AG10803 (cell line): ENCODE results near the gene ACTR6.
"Not testable (repeated sequence)": the region's sequence is repeated elsewhere in the genome, so short reads cannot be mapped to it uniquely, and the experiment has no call there.

Source experiments
- DNase-seq: peaks from one replicate; pipeline ENCODE4 v3.0.0; 2010; ENCODE audit warnings: low read depth
- H3K4me3 ChIP-seq: 2 replicates; pipeline ENCODE4 v1.5.1; 2011; ENCODE audit warnings: mild to moderate bottlenecking, low read length, control low read depth
- TF ChIP-seq, protein P1 (sequence below): conservative IDR thresholded peaks from 2 replicates; pipeline ENCODE4 v1.5.1; 2011; ENCODE audit warnings: mild to moderate bottlenecking, low read length, control low read depth, inconsistent platforms

The ACTR6 gene

DNA sequence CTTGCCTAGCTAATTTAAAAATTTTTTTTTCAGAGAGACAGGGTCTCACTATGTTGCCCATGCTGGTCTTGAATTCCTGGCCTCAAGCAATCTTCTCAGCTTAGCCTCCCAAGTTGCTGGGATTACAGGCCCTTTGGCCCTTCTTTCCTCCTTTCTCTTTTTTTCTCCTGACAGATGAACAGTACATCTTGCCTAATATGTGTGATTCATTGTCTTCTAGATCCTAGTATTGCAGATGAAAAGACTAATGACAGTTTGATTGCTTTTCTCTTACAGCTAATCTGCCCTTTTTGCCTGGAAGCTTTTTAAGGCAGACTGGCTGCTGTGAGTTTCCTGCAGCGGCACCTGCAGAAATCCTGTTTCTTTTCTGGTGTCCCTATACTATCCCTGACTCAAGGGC is 54.3 kb downstream of the ACTR6 start:
- TF ChIP-seq, protein P1, sequence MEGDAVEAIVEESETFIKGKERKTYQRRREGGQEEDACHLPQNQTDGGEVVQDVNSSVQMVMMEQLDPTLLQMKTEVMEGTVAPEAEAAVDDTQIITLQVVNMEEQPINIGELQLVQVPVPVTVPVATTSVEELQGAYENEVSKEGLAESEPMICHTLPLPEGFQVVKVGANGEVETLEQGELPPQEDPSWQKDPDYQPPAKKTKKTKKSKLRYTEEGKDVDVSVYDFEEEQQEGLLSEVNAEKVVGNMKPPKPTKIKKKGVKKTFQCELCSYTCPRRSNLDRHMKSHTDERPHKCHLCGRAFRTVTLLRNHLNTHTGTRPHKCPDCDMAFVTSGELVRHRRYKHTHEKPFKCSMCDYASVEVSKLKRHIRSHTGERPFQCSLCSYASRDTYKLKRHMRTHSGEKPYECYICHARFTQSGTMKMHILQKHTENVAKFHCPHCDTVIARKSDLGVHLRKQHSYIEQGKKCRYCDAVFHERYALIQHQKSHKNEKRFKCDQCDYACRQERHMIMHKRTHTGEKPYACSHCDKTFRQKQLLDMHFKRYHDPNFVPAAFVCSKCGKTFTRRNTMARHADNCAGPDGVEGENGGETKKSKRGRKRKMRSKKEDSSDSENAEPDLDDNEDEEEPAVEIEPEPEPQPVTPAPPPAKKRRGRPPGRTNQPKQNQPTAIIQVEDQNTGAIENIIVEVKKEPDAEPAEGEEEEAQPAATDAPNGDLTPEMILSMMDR: no peak
- no peak for DNase-seq
- no peak overlapping the region for H3K4me3 ChIP-seq

DNA sequence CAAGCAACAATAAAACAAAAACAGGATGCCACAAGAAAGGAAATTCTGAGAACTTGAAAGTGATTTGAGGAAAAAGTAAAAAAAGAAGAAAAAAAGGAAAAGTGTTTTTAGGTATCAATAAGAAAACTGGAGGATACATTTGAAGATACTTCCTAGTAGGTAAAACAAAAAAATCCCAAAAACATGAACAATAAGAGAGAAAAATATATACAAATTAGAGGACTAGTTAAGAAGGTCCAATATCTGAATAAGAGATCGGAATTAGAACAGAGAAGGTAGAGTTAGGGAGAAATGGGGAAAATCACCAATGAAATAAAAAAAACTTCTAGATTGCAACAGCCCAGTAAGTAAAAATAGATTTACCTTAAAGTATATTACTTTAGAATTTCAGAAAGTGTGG is 57.5 kb downstream of the ACTR6 start:
- DNase-seq: no peak
- no peak overlapping the region for H3K4me3 ChIP-seq
- TF ChIP-seq, protein P1: no peak

DNA sequence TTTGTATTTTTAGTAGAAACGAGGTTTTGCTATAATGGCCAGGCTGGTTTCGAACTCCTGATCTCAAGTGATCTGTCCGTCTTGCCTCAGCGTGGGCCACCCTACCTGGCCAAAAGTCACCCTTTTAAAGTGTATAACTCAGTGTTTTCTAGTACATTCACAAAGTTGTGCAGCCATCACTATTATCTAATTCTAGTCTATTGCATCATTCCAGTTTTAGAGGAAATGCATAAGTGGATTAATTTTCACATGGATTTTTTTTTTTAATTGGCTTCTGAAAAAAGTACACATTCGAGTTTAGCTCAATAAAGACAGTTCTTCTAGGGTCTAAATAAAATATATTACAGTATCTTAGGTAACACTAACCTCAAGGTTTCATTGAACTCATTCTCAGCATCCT is 62.5 kb downstream of the ACTR6 start:
- DNase-seq: no peak
- no peak overlapping the region for H3K4me3 ChIP-seq
- TF ChIP-seq, protein P1: no peak

DNA sequence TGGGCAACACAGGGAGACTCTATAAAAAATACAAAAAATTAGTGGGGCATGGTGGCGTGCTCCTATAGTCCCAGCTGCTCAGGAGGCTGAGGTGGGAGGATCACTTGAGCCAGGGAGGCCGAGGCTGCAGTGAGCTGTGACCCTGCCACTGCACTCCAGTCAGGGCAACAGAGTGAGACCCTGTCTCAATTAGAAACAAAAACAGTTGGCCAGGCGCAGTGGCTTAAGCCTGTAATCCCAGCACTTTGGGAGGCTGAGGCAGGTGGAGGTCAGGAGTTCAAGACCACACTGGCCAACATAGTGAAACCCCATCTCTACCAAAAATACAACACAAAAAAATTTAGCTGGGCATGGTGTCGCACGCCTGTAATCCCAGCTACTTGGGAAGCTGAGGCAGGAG is 64.5 kb downstream of the ACTR6 start:
- DNase-seq, H3K4me3 ChIP-seq: not testable (repeated sequence)

DNA sequence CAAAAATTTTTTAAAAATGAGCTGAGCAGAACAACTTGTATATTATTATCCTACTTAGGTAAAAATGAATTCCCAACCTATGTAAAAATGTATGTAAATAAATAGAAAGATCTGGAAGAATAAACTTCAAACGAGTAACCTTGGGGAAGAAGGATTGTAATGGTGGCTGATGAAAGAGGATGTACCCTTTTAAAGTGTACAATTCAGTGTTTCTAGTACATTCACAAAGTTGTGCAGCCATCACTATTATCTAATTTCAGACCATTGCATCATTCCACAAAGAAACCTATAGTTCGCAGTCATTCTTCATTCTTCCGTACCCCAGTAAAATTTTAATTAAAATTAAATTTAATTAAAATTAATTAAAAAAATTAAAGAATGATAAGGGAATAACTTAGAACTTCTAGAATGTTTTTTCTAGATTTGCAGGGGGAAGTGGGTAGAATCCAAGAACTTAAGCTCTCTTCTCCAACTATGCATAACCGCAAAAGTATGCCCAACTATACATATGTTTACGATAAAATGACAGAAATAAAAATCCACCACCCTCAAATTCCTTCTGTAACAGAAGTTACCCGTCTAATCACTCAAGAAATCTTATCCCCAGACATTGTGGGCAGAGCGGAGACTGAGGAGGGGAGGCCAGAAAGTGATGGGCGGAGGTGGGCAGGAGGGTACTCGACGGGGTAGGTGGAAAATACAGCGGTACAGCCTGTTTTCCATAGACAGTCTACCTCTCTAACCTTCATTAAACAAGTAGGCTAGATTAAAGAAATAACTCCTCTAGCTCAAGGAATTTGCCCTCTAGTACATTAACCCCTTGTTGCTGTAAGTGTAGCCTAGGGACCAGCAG is 65.3 kb downstream of the ACTR6 start:
- no peak for DNase-seq
- TF ChIP-seq, protein P1: no peak

DNA sequence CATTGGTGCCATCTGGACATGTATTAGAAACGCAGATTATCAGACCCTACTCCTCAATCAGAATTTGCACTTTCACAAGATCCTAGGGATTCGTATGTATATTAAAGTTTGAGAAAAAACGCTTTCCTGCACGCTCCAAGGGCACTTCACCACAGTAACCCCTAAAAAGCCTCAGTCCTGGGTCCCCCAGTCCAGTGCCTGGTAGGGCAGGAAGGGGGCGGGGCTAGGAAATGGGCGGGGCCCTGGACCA is 65.9 kb downstream of the ACTR6 start:
- H3K4me3 ChIP-seq: peak overlapping the region; percentile 90
- TF ChIP-seq, protein P1: no peak
- no peak for DNase-seq

More for the DNA sequence above, 65.3 kb downstream of the ACTR6 start:
- H3K4me3 ChIP-seq: peak overlapping the region; percentile 90

DNA sequence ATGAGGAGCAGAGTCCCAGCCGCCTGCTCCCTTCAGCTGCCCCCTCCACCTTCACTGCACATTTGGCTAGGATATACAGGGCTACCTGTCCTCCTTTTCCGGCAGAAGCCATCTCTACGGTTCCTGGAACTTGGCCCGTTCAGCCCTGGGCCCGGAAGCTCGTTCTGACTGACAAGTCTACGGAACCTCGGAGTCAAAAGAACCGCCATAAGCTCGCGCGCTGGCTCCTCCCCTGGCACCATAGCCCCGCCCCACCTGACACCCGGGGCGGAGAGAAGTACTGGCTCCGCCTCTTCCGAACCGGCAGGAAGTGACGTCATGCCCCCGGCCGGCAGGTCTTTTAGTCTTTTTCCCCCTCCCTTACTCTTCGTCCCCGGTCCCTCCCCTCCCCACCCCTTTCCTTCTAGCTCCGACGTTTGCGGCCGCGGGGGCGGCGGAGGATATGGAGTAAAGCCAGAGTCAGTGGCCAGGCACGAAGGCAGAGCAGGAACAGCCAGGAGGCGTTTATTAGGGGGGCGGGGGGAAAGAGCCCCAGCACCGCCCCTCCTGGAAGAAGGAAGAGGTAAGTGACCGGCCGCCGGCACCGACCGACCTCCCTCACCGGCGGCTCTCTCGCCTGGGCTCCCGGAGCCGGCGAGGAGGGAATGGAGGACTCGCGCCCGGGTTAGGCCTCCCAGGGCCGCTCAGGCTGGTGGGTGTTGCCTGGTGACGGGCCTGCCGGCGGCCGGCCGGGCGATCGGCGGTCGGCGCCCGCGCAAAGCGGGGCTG is 66.4 kb downstream of the ACTR6 start, which contains the start of the genes DEPDC4 and SCYL2:
TSS of gene DEPDC4 (minus strand) at position 245 of the 768 bp plus-strand sequence. CDS start at position 242, 3 bp downstream.
TSS of gene SCYL2 (plus strand) at position 343 of the 768 bp plus-strand sequence. CDS start 15,794 bp downstream, outside the sequence.
- peak; percentile 98 for DNase-seq
- peak within 1 kb of the TSS; percentile 90 for H3K4me3 ChIP-seq
- TF ChIP-seq, protein P1: no peak
